H9 (cell line): ENCODE measurements around the gene IGFL1. TPM values are rescaled to one million over a fixed set of nuclear protein-coding genes. Genes with fewer than 3 reads are reported as not detected.
"Not testable (repeated sequence)": the region's sequence is repeated elsewhere in the genome, so short reads cannot be mapped to it uniquely, and the experiment has no call there.

Source experiments
- DNase-seq: peaks from one replicate; pipeline ENCODE4 v3.0.0-alpha.2; 2017
- H2AFZ ChIP-seq: one replicate; pipeline ENCODE4 v1.6.1; 2013; ENCODE audit warnings: mild to moderate bottlenecking, low read length, control low read depth, moderate library complexity
- H2AK5ac ChIP-seq: 2 replicates; pipeline ENCODE4 v1.6.1; 2013; ENCODE audit warnings: low read length, control low read depth, mixed read lengths; ENCODE audit not compliant: insufficient read length
- H2BK120ac ChIP-seq: one replicate; pipeline ENCODE4 v1.6.1; 2013; ENCODE audit warnings: low read depth, mild to moderate bottlenecking, low read length, control low read depth, inconsistent platforms; ENCODE audit not compliant: poor library complexity, severe bottlenecking
- H2BK12ac ChIP-seq: 2 replicates; pipeline ENCODE4 v1.6.1; 2013; ENCODE audit warnings: low read length, control low read depth, mixed read lengths, low read depth; ENCODE audit not compliant: insufficient read length
- H2BK15ac ChIP-seq: 2 replicates; pipeline ENCODE4 v1.6.1; 2013; ENCODE audit warnings: low read depth, low read length, control low read depth
- H2BK20ac ChIP-seq: one replicate; pipeline ENCODE4 v1.6.1; 2013; ENCODE audit warnings: low read depth, mild to moderate bottlenecking, low read length, control low read depth, inconsistent platforms; ENCODE audit not compliant: poor library complexity, severe bottlenecking
- H2BK5ac ChIP-seq: 2 replicates; pipeline ENCODE4 v1.6.1; 2013; ENCODE audit warnings: low read length, control low read depth, mixed read lengths; ENCODE audit not compliant: insufficient read length
- H3K14ac ChIP-seq: 2 replicates; pipeline ENCODE4 v1.6.1; 2013; ENCODE audit warnings: low read length, control low read depth; ENCODE audit not compliant: insufficient read depth
- H3K18ac ChIP-seq: 2 replicates; pipeline ENCODE4 v1.6.1; 2013; ENCODE audit warnings: low read depth, mild to moderate bottlenecking, mixed read lengths, low read length, control low read depth; ENCODE audit not compliant: insufficient read length
- H3K23ac ChIP-seq: 2 replicates; pipeline ENCODE4 v1.6.1; 2013; ENCODE audit warnings: low read length, control low read depth, mixed read lengths, low read depth; ENCODE audit not compliant: insufficient read length
- H3K23me2 ChIP-seq: 2 replicates; pipeline ENCODE4 v1.6.1; 2013; ENCODE audit warnings: low read depth, mild to moderate bottlenecking, mixed read lengths, low read length, control low read depth; ENCODE audit not compliant: insufficient read length, poor library complexity, severe bottlenecking
- H3K27ac ChIP-seq: 2 replicates; pipeline ENCODE4 v1.5.1; 2013; ENCODE audit warnings: low read length, control low read depth, mixed read lengths, low read depth; ENCODE audit not compliant: insufficient read length
- H3K27me3 ChIP-seq: 2 replicates; pipeline ENCODE4 v1.6.1; 2013; ENCODE audit warnings: low read length, control low read depth, inconsistent platforms; ENCODE audit not compliant: insufficient read depth
- H3K4ac ChIP-seq: 2 replicates; pipeline ENCODE4 v1.6.1; 2013; ENCODE audit warnings: low read depth, mild to moderate bottlenecking, control low read depth, inconsistent platforms, low read length, moderate library complexity
- H3K4me1 ChIP-seq: 2 replicates; pipeline ENCODE4 v1.6.1; 2013; ENCODE audit warnings: low read length, control low read depth, inconsistent platforms; ENCODE audit not compliant: insufficient read depth
- H3K4me2 ChIP-seq: 2 replicates; pipeline ENCODE4 v1.6.1; 2013; ENCODE audit warnings: low read length, control low read depth, mixed read lengths; ENCODE audit not compliant: insufficient read length, insufficient read depth
- H3K56ac ChIP-seq: 2 replicates; pipeline ENCODE4 v1.6.1; 2013; ENCODE audit warnings: low read depth, mild to moderate bottlenecking, mixed read lengths, low read length, control low read depth; ENCODE audit not compliant: insufficient read length
- H3K79me1 ChIP-seq: 2 replicates; pipeline ENCODE4 v1.6.1; 2013; ENCODE audit warnings: low read depth, mild to moderate bottlenecking, moderate library complexity, low read length, control low read depth, inconsistent platforms; ENCODE audit not compliant: insufficient read depth, poor library complexity, severe bottlenecking
- H3K79me2 ChIP-seq: 2 replicates; pipeline ENCODE4 v1.6.1; 2013; ENCODE audit warnings: low read length, control low read depth, inconsistent platforms; ENCODE audit not compliant: insufficient read depth
- H3K9ac ChIP-seq: 2 replicates; pipeline ENCODE4 v1.6.1; 2013; ENCODE audit warnings: low read length, control low read depth, mixed read lengths; ENCODE audit not compliant: insufficient read length; ENCODE audit errors: extremely low read depth
- H3K9me3 ChIP-seq: one replicate; pipeline ENCODE4 v1.6.1; 2013; ENCODE audit warnings: low read depth, low read length, inconsistent platforms; ENCODE audit not compliant: control insufficient read depth
- H3T11ph ChIP-seq: one replicate; pipeline ENCODE4 v1.6.1; 2013; ENCODE audit warnings: mild to moderate bottlenecking, low read length, control low read depth, inconsistent platforms
- H4K20me1 ChIP-seq: one replicate; pipeline ENCODE4 v1.6.1; 2013; ENCODE audit not compliant: control insufficient read depth, insufficient read length, insufficient read depth
- H4K5ac ChIP-seq: 2 replicates; pipeline ENCODE4 v1.6.1; 2013; ENCODE audit warnings: low read depth, mild to moderate bottlenecking, mixed read lengths, low read length, control low read depth; ENCODE audit not compliant: insufficient read length
- H4K8ac ChIP-seq: replicated peaks from 2 replicates; pipeline ENCODE4 v1.6.1; 2013; ENCODE audit warnings: low read length, control low read depth, mixed read lengths, low read depth; ENCODE audit not compliant: insufficient read length
- H4K91ac ChIP-seq: 2 replicates; pipeline ENCODE4 v1.6.1; 2013; ENCODE audit warnings: low read depth, mild to moderate bottlenecking, moderate library complexity, mixed read lengths, low read length, control low read depth; ENCODE audit not compliant: insufficient read length
- H3K27ac Mint-ChIP-seq, 3 experiments: 2 replicates in 2 of 3; 3 replicates in 1 of 3; pipeline ENCODE4 v1.8.0; 2020 to 2021; ENCODE audit warnings: mixed read lengths in 3 of 3, mild to moderate bottlenecking in 1 of 3, moderate library complexity in 1 of 3
- H3K27me3 Mint-ChIP-seq: 2 replicates; pipeline ENCODE4 v1.8.0; 2021; ENCODE audit warnings: low read depth, mild to moderate bottlenecking, moderate library complexity, mixed read lengths
- H3K36me3 Mint-ChIP-seq, 3 experiments: 2 replicates in 2 of 3; 3 replicates in 1 of 3; pipeline ENCODE4 v1.8.0; 2020 to 2021; ENCODE audit warnings: low read depth in 3 of 3, mixed read lengths in 3 of 3; ENCODE audit not compliant: insufficient read depth in 1 of 3
- H3K4me1 Mint-ChIP-seq, 2 experiments: 2 replicates each; pipeline ENCODE4 v1.8.0; 2020; ENCODE audit warnings: mixed read lengths in 2 of 2
- H3K4me3 Mint-ChIP-seq, 2 experiments: 2 replicates in 1 of 2; 3 replicates in 1 of 2; pipeline ENCODE4 v1.8.0; 2020 to 2021; ENCODE audit warnings: mild to moderate bottlenecking in 2 of 2, mixed read lengths in 2 of 2, moderate library complexity in 1 of 2
- H3K9me3 Mint-ChIP-seq, 2 experiments: 2 replicates in 1 of 2; 3 replicates in 1 of 2; pipeline ENCODE4 v1.8.0; 2020; ENCODE audit warnings: mild to moderate bottlenecking in 2 of 2, mixed read lengths in 2 of 2, moderate library complexity in 1 of 2
- CTCF ChIP-seq: fragments of 200-600 bp; sonication (generic); conservative IDR thresholded peaks from 3 replicates; pipeline ENCODE4 v1.8.0; 2021; ENCODE audit warnings: antibody characterized with exemption, mild to moderate bottlenecking
- WGBS: extraction: QIAGEN DNeasy Blood & Tissue Kit; methylation state at CpG from one replicate; pipeline ENCODE4 v1.1.7; 2013; ENCODE audit warnings: missing lambda C conversion rate, low lambda C conversion rate, mixed read lengths; ENCODE audit not compliant: insufficient read length; ENCODE audit errors: extremely low coverage; 5-methylcytosine and 5-hydroxymethylcytosine counted together
- total RNA-seq: library from RNA; stranded (reverse); gene quantifications from 2 replicates; pipeline ENCODE4 v1.2.1, GENCODE V29; 2021

The IGFL1 gene
- total RNA-seq, 1 experiment from 2014 or later = not detected

DNA sequence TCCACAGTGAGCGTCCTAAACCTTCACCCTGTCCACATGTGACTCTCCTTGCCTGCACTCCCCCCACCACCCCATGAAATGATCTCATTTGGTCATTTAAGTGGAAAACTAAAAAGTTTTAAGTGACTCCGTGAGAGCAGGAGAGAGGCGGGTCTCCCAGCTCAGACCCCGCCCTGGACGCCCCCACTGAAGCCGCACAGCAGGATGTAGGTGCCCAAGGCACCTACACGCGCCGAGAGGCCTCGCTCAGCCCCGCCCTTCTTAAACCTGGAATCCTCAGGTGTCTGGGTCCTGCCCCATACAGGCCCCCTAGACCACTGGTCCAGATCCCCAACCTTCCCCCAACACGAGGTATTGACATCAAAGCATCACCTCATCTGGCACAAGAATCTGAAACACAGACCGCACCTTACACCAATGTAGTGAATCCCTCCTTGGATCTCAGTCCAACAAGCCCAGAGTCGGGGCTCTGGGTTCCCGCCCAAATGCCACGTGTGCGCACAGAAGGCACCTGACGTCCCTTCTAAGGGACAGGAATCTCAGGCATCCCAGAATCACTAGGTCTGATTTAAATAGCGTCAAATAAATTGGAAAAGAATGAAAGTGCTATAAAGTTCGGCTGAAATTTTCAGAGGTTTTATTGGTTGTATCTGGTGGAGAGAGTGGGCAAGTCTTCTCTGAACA lies 3.5 kb downstream of the IGFL1 start:
- Mint-ChIP-seq H3K27ac (no peak overlapping the region), H3K9me3 (no peaks in the 10 kb centered on the region; a peak in 1 of 5 replicates), H3K4me1 (no peaks in the 10 kb centered on the region), H3K36me3 (no peaks in the 10 kb centered on the region), H3K4me3 (no peak overlapping the region), H3K27me3 (peaks cover 27% of the 10 kb centered on the region)
- no peaks in the 10 kb centered on the region for H3K27me3 ChIP-seq
- H4K8ac ChIP-seq = no peak overlapping the region
- no peak overlapping the region for H2AFZ ChIP-seq
- no peaks in the 10 kb centered on the region for H3K79me1 ChIP-seq
- no peak overlapping the region for H3K23ac ChIP-seq
- no peak overlapping the region for H3K4ac ChIP-seq
- H2BK20ac ChIP-seq = no peak overlapping the region
- H3K23me2 ChIP-seq = no peaks in the 10 kb centered on the region
- no peak overlapping the region for H3K18ac ChIP-seq
- DNase-seq = no peak
- no peak overlapping the region for H4K5ac ChIP-seq
- no peak overlapping the region for H3K27ac ChIP-seq
- no peaks in the 10 kb centered on the region for H3K4me1 ChIP-seq
- no peaks in the 10 kb centered on the region for H4K20me1 ChIP-seq
- H2BK12ac ChIP-seq = no peak overlapping the region
- no peak overlapping the region for H3K14ac ChIP-seq
- no peak overlapping the region for H3K4me2 ChIP-seq
- H2BK15ac ChIP-seq = no peak overlapping the region
- no peak overlapping the region for H3K9ac ChIP-seq
- H2BK5ac ChIP-seq = no peak overlapping the region
- no peaks in the 10 kb centered on the region for H3K79me2 ChIP-seq
- no peak for TF ChIP-seq CTCF
- no peak overlapping the region for H3T11ph ChIP-seq
- no peak overlapping the region for H3K56ac ChIP-seq
- H4K91ac ChIP-seq = no peak overlapping the region
- H2AK5ac ChIP-seq = no peak overlapping the region
- no CpG with 5 or more reads among the region's 20 CpGs for WGBS
- H3K9me3 ChIP-seq = no peaks in the 10 kb centered on the region
- H2BK120ac ChIP-seq = no peak overlapping the region

DNA sequence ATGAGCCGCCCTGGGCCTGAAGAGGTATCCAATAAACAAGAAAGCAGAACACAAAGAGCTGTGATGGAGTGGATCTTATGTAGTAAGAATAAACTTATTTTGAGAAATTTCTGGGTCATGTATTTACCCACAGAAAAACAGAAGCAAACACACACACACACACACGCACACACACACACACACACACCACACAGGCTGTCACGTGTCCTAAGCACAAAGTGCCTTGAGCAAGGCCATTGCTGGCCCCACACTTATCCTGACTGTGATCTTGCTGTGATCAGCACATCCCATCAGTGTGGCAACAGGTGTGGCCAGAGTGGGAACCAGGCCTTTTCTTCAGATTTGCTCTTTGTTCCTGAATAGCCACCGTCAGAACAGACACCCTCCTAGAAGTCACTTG lies 4.3 kb downstream of the IGFL1 start:
- not testable (repeated sequence) for H3K27ac ChIP-seq, H3K9me3 ChIP-seq, H3K4me3 Mint-ChIP-seq, H3K56ac ChIP-seq, H3K79me1 ChIP-seq, H3K4me1 ChIP-seq, H2BK15ac ChIP-seq, H3K27ac Mint-ChIP-seq, DNase-seq, H4K20me1 ChIP-seq, H2BK5ac ChIP-seq, H3K4ac ChIP-seq, H3K4me2 ChIP-seq, H3K18ac ChIP-seq, H3T11ph ChIP-seq, H2BK120ac ChIP-seq, H2BK12ac ChIP-seq, H4K91ac ChIP-seq, H3K23me2 ChIP-seq, H3K9ac ChIP-seq, H3K4me1 Mint-ChIP-seq, H4K8ac ChIP-seq, H3K9me3 Mint-ChIP-seq, H2BK20ac ChIP-seq, H2AFZ ChIP-seq, H3K79me2 ChIP-seq, H4K5ac ChIP-seq, H3K14ac ChIP-seq, H2AK5ac ChIP-seq, H3K36me3 Mint-ChIP-seq, H3K27me3 ChIP-seq, H3K23ac ChIP-seq
- WGBS = no CpG with 5 or more reads among the region's 4 CpGs
- H3K27me3 Mint-ChIP-seq = peaks cover 21% of the 10 kb centered on the region
